Stimulated activated naive CD8-positive, alpha-beta T cell treated with anti-CD3 and anti-CD28 coated beads, Interleukin-15, Interleukin-2, amounts not matched to agents 100 ng/mL and 50 ng/mL, for 24 hours (primary cell): Measurements from ENCODE around the gene CHRNA4.

Experiments used
- H3K27ac Mint-ChIP-seq: one replicate; pipeline ENCODE4 v1.8.0; 2021; ENCODE audit warnings: mild to moderate bottlenecking, mixed read lengths
- H3K27me3 Mint-ChIP-seq: one replicate; pipeline ENCODE4 v1.8.0; 2021; ENCODE audit warnings: mixed read lengths
- H3K36me3 Mint-ChIP-seq: one replicate; pipeline ENCODE4 v1.8.0; 2021; ENCODE audit warnings: low read depth, mixed read lengths
- H3K4me1 Mint-ChIP-seq: one replicate; pipeline ENCODE4 v1.8.0; 2021; ENCODE audit warnings: low read depth, mixed read lengths
- H3K4me3 Mint-ChIP-seq: one replicate; pipeline ENCODE4 v1.8.0; 2021; ENCODE audit warnings: mild to moderate bottlenecking, mixed read lengths
- H3K9me3 Mint-ChIP-seq: one replicate; pipeline ENCODE4 v1.8.0; 2021; ENCODE audit warnings: mixed read lengths

CHRNA4 gene

GRCh38 chr20:63305393-63305792 is 55.8 kb downstream of the CHRNA4 start:
- no peak overlapping the region for H3K4me3 Mint-ChIP-seq
- H3K36me3 Mint-ChIP-seq = no peaks in the 10 kb centered on the region
- H3K27me3 Mint-ChIP-seq = peaks cover 17% of the 10 kb centered on the region
- no peaks in the 10 kb centered on the region for H3K4me1 Mint-ChIP-seq
- H3K27ac Mint-ChIP-seq = no peak overlapping the region
- H3K9me3 Mint-ChIP-seq = no peaks in the 10 kb centered on the region

DNA sequence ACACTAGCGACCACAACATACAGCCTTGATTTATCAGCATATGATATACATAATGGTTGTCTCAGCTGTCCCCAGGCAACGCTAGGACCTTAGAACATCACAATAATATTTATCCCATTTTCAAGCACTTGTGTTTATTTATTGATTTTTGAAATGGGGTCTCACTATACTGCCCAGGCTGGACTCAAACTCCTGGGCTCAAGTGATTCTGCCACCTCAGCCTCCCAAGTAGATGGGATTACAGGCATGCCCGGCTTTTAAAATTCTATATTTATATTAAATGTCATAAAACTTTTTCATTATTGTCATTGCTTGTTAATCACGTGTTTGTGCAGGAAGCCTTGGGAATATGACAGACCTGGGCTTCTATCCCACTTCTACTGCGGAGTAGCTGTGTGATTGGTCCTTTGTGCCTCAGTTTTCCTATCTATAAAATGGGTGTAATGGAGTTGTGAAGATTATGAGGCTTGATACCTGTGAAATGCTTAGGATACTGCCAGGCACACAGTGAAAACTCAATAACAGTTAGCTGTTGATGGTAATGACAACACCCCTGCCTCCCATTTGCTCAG is 58.0 kb downstream of the CHRNA4 start:
- no peaks in the 10 kb centered on the region for H3K36me3 Mint-ChIP-seq

GRCh38 chr20:63301671-63302070 is 59.5 kb downstream of the CHRNA4 start:
- H3K9me3 Mint-ChIP-seq = no peaks in the 10 kb centered on the region
- no peak overlapping the region for H3K27ac Mint-ChIP-seq
- peaks cover 26% of the 10 kb centered on the region for H3K27me3 Mint-ChIP-seq
- no peaks in the 10 kb centered on the region for H3K36me3 Mint-ChIP-seq
- H3K4me3 Mint-ChIP-seq = no peak overlapping the region
- no peaks in the 10 kb centered on the region for H3K4me1 Mint-ChIP-seq

More for the DNA sequence above, 58.0 kb downstream of the CHRNA4 start:
- Mint-ChIP-seq H3K4me3 (no peak overlapping the region), H3K9me3 (no peaks in the 10 kb centered on the region), H3K27ac (no peak overlapping the region), H3K4me1 (no peaks in the 10 kb centered on the region), H3K27me3 (peaks cover 26% of the 10 kb centered on the region)

GRCh38 chr20:63298731-63299312 is 62.3 kb downstream of the CHRNA4 start:
- Mint-ChIP-seq H3K4me1 (peaks cover 5% of the 10 kb centered on the region), H3K27me3 (peaks cover 31% of the 10 kb centered on the region), H3K36me3 (no peaks in the 10 kb centered on the region), H3K4me3 (no peak overlapping the region), H3K27ac (no peak overlapping the region), H3K9me3 (no peaks in the 10 kb centered on the region)

DNA sequence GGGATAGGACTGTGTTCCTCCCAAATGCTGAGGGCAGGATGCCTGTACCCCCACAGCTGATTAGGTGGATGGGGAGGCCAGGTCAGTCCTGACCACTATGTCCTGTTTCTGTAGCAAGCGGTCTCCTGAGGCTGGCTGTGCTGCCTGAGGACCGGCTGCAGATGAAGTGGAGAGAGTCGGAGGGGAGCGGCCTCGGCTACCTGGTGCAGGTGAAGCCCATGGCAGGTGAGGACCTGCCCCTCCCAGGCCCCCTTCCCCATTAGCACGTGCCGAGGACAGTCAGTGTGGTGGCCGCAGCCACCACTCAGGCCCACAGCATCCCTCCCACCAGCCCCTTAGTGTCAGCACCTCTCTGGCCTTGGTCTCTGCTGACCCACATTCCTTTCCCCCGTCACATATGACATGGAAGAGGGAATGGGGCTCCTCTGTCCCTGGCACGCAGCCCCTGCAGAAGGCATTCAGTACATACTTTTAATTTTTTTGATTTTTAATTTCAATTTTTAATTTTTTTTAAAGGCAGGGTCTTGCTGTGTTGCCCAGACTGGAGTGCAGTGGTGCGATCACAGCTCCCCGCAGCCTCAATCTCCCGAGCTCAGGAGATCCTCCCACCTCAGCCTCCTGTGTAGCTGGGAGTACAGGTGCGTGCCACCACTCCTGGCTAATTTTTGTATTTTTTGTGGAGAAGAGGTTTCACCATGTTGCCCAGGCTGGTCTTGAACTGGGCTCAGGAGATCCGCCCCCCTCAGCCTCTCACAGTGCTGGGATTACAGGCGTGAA is 63.2 kb downstream of the CHRNA4 start:
- H3K36me3 Mint-ChIP-seq = no peaks in the 10 kb centered on the region
- no peaks in the 10 kb centered on the region for H3K9me3 Mint-ChIP-seq
- H3K4me1 Mint-ChIP-seq = peaks cover 5% of the 10 kb centered on the region
- H3K27me3 Mint-ChIP-seq = peaks cover 31% of the 10 kb centered on the region
- no peak overlapping the region for H3K4me3 Mint-ChIP-seq
- H3K27ac Mint-ChIP-seq = no peak overlapping the region

DNA sequence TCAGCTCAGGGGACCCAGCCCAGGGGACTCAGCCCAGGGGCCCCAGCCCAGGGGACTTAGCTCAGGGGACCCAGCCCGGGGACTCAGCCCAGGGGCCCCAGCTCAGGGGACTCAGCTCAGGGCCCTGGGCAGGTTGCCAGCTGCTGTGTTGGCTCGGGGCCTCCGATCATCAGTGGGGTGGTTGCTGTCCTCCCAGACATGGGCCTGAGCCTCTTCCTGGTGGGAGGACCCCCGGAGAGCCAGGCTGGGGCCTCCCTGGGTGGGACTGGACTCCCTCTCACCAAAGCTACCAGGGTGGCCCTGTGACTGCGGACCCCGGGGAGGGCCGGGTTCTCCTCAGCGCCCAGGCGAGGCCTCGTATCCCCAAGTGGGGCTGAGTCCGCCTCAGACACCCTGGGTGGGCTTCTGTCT is 63.8 kb downstream of the CHRNA4 start:
- Mint-ChIP-seq H3K4me1 (peaks cover 5% of the 10 kb centered on the region), H3K4me3 (no peak overlapping the region), H3K27me3 (peaks cover 31% of the 10 kb centered on the region), H3K9me3 (no peaks in the 10 kb centered on the region), H3K36me3 (no peaks in the 10 kb centered on the region), H3K27ac (no peak overlapping the region)

DNA sequence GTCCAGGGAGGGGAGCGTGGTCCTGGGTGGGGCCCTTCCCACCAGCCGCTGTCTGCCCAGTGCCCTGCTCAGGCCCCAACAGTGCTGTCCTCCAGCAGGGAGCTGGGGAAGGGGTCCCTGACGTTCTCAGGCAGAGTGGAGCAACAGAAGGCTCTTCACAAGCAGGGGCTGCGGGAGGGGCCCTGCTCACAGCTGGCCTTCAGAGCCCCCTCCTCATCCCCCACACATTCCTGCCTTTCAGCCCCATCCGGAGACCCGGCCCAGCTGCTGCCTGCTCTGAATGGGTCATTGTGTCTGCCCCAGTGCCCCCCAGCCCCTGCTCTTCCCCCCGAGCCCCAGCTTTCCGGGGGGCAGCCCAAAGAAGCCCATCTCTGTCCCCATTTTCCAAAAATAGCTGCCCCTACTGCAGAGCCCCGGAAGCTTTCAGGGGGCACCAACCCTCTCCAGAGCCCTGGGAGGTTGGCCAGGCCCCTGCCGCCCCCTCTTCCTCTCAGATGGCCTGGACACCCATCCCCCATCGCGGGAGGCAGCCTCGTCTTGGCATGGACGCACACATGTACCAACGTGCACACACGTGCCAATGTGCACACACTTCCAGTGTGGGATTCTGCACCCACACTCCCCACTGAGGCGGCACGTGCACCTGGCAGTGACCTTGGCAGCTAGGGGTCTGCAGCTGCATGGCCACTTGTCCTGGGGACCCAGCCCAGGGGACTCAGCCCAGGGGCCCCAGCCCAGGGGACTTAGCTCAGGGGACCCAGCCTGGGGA is 64.4 kb downstream of the CHRNA4 start:
- Mint-ChIP-seq H3K27ac (no peak overlapping the region), H3K9me3 (no peaks in the 10 kb centered on the region), H3K27me3 (peaks cover 30% of the 10 kb centered on the region), H3K4me1 (peaks cover 5% of the 10 kb centered on the region), H3K36me3 (no peaks in the 10 kb centered on the region), H3K4me3 (no peak overlapping the region)

GRCh38 chr20:63295846-63296245 is 65.3 kb downstream of the CHRNA4 start:
- Mint-ChIP-seq H3K4me3 (no peak overlapping the region), H3K9me3 (no peaks in the 10 kb centered on the region), H3K4me1 (peaks cover 5% of the 10 kb centered on the region), H3K27me3 (peaks cover 23% of the 10 kb centered on the region), H3K27ac (no peak overlapping the region), H3K36me3 (no peaks in the 10 kb centered on the region)

DNA sequence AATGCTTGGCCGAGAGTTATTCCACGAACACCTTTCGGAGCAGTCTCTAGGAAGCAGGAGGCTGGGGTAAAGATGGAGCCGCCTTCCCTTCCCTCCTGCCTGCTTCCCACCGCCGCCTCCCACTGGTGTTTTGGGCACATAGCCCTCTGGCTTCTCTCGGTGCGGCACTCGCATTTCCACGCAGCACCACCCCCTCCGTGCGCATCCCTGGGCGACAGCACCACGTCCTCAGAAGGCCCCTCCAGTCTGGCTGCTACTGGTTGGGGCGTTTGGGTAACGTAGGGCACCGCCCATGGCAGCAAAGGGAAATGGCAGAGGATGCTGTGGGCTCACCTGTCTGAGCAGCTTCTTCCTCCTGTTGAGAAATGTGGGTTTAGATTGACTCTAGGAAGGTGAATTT is 65.7 kb downstream of the CHRNA4 start:
- Mint-ChIP-seq H3K9me3 (no peaks in the 10 kb centered on the region), H3K27ac (no peak overlapping the region), H3K4me1 (peaks cover 5% of the 10 kb centered on the region), H3K4me3 (no peak overlapping the region), H3K27me3 (peaks cover 20% of the 10 kb centered on the region), H3K36me3 (no peaks in the 10 kb centered on the region)

- no peak overlapping the region for H3K4me3 Mint-ChIP-seq
These were observed 66.1 kb downstream of the CHRNA4 start for GRCh38 chr20:63295018-63295417.

GRCh38 chr20:63294536-63294900 is 66.6 kb downstream of the CHRNA4 start:
- no peak overlapping the region for H3K27ac Mint-ChIP-seq
- peaks cover 15% of the 10 kb centered on the region for H3K27me3 Mint-ChIP-seq
- H3K4me1 Mint-ChIP-seq = peaks cover 5% of the 10 kb centered on the region
- H3K9me3 Mint-ChIP-seq = no peaks in the 10 kb centered on the region
- H3K4me3 Mint-ChIP-seq = no peak overlapping the region
- H3K36me3 Mint-ChIP-seq = no peaks in the 10 kb centered on the region

More at GRCh38 chr20:63295018-63295417, 66.1 kb downstream of the CHRNA4 start:
- Mint-ChIP-seq H3K4me1 (peaks cover 5% of the 10 kb centered on the region), H3K9me3 (no peaks in the 10 kb centered on the region), H3K36me3 (no peaks in the 10 kb centered on the region), H3K27ac (no peak overlapping the region), H3K27me3 (peaks cover 16% of the 10 kb centered on the region)

- Mint-ChIP-seq H3K36me3 (no peaks in the 10 kb centered on the region), H3K27ac (no peak overlapping the region), H3K27me3 (peaks cover 13% of the 10 kb centered on the region), H3K9me3 (no peaks in the 10 kb centered on the region), H3K4me3 (no peak overlapping the region), H3K4me1 (peaks cover 5% of the 10 kb centered on the region)
These were observed 67.1 kb downstream of the CHRNA4 start for GRCh38 chr20:63293871-63294535.

DNA sequence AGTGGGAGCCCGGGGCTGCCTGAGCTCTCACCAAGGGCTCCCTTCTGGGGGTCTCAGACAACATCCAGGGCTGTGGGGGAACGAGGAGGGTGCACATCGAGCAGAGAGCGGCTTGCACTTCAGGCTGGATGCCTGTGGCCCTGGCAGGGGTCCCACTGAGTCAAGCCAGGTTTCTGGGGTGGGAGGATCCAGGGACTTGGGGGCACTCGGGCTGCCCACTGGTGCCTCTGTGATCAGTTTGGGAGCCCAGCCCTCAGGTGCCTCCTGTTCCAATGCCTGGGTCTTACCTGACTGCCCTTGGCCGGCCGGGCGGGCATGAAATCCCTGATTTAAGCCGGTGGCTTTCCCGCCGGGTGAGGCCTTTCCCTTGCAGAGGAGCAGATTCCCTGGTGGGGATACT is 67.7 kb downstream of the CHRNA4 start:
- Mint-ChIP-seq H3K36me3 (no peaks in the 10 kb centered on the region), H3K9me3 (no peaks in the 10 kb centered on the region), H3K27me3 (peaks cover 11% of the 10 kb centered on the region), H3K4me1 (peaks cover 5% of the 10 kb centered on the region), H3K27ac (no peak overlapping the region), H3K4me3 (no peak overlapping the region)
